Activated CD4-positive, alpha-beta T cell treated with anti-CD3 and anti-CD28 coated beads for 48 hours (primary cell): ENCODE data around the gene POLR3G.

ENCODE experiments used
- DNase-seq: peaks from one replicate; pipeline ENCODE4 v3.0.0-alpha.2; 2020

The POLR3G gene

DNA sequence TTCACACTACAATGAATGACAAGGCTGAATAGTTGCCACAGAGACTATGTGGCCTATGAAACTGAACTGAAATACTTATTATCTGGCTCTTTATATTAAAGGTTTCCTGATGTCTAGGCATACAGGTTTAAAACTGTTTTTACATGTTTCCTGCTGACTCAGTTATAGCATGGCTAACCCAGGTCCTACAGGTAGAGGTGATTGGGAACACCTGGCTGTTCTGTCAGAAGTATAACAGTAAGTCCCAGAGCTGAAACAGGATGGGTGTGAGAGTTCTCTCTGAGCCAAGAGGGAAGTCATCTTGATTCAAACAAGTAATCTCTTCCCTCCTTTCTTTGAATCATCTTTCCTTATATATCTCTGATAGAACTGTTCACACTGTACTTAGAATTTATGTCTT is 79.0 kb downstream of the POLR3G start:
- no peak for DNase-seq

DNA sequence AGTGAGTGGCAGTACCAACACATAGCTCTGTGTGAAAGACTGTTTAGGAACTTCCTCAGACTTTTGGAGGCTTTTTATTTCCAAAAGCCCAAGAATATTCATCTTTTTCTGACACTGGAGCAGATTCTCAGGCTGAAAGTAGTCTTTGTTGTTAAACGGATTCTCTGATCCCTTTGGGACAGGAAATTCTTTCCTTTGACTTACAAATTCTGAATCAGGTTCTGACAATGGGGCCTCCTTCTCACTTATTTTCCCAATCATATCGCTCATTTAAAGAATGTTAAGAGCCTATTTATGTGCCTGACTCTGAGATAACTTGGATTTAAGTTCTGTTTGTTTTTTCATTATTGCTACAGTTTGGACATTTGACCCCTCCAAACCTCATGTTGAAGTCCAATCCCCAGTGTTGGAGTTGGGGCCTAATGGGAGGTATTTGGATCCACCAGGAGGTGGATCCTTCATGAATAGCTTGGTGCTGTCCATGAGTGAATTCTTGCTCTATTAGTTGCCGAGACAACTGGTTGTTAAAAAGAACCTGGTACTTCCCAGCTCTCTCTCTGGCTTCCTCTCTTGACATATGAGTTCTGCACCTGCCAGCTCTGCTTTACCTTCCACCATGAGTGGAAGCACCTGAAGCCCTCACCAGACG is 79.8 kb downstream of the POLR3G start:
- no peak for DNase-seq

DNA sequence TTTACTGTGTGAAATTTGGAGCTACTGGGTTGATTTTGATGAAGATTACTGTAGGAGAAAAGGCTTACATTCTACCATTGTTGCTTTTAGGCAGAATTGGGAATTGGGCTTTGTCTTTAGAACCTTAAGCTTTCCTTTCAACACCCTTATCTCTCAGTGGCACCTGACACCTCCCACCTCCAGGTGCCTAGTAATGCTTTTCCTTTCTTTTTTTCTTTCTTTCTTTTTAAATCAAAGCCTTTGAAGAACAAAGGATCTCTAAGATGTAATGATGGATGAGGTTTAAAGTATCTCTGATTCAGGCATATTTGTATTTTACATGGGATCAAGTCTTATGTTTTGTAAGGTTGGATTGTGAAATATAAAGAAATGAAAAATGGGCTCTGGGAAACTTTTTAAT is 81.0 kb downstream of the POLR3G start:
- no peak for DNase-seq

DNA sequence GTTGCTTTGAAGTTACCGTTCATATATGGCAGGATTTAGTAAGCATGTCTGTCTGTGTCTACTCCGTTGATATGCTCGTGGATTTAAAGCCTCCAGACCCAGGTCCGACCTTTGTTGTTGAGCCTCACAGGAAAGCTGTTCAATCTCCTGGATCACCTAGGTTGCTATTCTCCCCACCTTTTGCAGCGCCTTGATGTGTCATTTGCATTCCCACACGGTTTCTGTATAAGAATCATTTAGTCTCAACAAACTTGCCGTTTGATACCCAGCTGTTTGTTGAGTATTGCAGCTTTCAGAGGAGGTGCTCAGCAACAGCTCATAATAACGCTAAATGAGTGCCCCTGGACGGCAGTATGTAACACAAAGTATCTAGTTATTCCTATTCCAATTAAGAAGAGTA is 82.7 kb downstream of the POLR3G start:
- no peak for DNase-seq

DNA sequence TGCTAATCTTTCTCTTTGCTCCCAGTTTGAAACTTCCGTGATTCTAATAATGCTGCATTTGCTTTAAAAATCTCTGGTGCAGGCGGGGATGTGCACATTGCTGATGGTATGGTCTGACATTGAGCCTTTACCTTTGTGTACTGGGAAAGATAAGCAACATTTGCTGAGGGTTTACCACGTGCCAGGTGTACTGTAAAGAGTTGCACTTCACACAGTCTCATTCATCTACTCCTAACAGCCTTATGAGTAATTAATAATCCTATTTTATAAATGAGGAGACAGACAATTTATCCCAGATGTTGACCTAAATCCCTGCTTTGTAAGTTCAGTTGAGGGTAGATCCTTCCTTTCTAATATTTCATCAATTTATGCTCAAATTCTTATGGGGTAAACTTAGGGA is 83.2 kb downstream of the POLR3G start:
- no peak for DNase-seq

DNA sequence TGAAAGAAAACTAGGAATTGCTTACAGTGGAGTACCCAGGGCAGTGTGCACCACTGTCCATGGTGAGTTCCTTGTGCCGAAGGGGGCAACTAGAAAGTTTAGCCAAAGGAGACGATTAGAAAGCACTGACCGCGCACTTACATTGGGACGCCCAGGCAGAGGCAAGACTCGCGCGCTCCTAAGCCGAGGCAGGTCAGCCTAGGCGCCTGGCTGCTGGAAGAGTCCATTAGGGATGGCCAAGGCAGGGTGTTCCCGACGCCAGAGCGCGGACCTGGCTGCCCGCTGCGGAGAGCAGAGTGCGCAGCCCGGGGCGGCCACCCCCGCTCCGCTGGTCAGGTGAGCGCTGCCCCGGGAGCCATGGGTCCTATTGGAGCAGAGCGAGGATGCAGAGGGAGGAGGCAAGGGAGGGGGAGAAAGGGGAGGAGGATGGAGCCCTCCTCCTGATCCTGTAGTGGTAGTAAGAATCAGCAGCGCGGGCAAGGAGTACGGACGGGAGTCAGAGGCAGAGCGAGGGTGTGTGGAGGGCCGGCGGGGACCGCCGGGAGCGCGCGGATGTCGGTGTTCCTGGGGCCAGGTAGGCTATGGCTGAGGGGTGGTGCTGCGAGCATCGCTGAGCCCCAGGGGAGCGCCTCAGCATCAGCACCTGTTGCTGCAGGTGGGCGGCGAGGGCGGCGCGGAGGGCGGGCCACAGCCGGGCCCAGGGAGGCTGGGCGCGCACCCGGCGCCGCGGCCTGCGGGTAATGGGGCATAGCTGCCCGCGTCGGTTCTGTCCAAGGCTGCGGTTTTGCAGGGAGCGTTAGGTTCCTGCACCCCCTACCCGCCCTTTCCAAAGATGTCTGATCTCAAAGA is 83.9 kb downstream of the POLR3G start, which contains the start of gene ADGRV1:
TSS of gene ADGRV1 (plus strand) at position 454 of the 849 bp plus-strand sequence. CDS start at position 553, 99 bp downstream.
- peak; percentile 12 for DNase-seq

DNA sequence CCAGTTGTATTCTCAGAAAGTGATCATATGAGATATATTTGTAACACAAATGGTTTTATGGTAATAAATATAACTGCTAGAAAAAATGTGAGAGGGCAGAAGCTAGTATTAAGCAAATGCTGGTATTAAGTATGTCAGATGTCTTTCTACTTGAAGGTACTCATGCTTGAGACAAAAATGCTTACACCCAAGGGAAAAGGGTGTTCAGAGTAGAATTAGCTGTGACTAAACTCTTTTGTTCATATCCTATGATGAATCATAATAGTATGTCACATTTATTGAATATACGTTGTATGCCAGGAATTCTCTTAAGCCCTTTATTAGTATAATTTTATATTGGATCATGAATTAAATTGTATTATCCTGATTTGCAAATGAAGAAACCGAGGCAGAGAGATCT is 86.1 kb downstream of the POLR3G start:
- DNase-seq, result no peak

DNA sequence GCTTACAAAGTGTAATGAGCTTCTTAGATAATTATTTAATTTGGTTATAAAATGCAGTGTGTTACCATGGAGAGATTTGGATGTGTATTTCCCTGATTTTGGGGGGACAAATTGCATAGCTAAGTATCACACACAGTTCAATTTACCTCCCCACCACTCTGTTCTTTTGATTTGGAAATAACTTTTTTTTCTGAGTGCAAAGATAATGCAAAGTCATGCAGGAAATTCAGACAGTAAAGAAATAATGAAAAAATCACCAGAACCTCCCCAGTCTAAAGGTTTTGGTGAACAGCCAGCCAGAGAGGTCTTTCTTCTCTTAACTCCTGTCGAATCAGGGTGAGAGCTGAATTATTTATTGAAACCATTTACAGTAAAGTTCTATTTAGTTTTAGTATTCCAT is 87.1 kb downstream of the POLR3G start:
- DNase-seq, result no peak

DNA sequence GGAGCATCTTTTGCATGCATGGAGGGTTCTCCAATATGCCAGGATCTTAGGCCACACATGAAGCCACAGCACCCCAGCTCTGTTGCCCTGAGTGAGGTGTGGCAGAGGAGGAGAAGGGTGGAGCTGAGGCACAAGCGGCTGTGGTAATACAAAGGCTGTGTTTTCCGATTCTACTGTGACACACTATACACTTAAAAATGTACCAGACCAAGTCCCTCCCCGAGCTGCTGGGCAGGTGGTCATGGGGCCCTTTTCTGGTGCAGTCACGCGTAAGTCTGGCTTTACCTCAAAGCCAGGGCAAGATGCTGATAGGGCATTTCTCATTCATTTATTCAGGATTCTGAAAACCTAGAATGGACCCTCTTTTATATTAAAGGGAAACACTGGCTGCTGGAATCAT is 87.7 kb downstream of the POLR3G start:
- DNase-seq, result no peak

DNA sequence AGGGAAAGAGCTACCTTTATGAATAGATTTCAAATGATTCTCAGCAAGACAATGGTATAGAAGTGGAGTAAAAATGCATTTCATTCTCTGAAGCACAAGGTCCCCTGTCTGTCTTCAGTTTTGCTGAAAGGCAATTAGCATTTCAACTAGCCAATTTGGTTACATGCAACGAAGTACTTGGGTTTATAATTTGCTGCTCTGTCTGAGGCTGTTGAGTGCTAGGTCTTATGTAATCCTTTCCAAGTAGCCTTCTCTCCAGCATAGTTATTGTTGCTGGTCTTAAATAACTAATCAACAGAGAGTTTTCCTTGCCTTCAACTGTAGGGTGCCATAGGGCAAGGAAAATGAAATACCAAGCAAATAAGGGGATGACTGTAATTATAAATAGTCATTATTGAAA is 88.4 kb downstream of the POLR3G start:
- no peak for DNase-seq
